Measurements from ENCODE around the gene BCR.
A peak's percentile ranks its signal among the peaks of the same experiment; 100 is the strongest.

The BCR gene

DNA sequence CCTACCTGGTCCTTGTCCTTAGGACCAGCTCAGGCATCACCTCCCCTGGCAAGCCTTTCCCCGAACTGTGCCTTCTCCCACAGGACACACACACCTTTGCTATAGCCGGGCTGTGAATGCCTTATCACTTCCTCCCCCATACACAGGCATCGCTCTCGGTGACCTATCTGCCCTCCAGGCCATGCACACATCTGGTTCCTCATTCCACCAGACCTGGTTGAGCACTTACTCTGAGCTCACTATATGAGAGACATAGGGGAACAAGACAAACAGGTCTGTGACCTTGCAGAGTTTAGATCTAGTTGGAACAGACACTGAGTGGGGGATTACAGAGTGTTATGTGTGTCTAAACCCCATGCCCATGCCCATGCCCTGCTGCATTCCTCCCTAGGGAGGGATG lies 3.1 kb upstream of the BCR start:
- DNase-seq (ENCODE audit: low read depth) = no peak

GRCh38 chr22:23178512-23179254 lies 1.6 kb upstream of the BCR start:
- peak; percentile 38 for DNase-seq (ENCODE audit: low read depth)

DNA sequence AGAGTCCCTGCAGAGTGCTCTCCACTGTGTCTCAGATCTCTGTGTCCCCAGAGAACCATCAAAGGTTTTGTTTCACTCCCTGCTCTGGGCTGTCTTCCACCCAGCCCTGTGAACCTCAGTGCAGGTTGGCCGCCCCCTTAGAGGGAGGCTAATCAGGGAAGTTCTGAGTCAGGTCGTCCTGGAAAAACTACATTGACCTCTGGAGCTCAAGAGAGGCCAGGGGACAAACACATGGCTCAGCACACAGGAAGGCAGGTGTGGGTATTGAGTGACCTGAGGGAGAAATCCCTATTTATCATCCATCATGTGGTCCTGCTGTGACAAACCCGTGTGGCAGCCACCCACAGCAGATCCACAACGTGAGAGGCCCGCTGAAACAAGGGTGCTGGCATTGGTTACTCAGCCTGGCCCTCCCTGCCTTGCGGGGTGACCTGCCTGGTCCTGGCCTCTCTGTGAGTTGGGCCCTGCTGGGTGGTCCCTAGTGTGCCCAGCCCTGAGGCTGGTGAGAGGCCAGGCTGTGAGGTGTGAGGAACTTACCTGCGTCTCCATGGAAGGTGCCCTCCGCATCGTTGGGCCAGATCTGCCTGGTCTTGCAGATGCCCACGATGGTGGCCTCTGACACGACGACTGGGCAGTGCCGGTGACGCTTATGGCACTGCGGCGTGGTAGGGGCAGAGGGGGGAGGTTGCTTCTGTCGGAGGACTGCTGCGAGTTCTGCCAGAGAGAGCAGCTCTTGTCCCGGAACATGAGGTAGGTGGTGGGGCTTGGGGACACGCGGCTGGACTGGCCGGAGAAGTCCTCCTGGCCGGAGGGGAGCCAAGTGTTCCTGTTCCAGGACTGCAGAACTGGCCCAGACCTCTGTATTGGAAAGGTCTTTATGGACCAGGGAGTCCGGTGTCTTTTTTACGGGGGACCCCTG lies 669 bp upstream of the BCR start:
- DNase-seq (ENCODE audit: low read depth) = no peak

GRCh38 chr22:23180893-23181720 lies 798 bp downstream of the BCR start:
- no peak for DNase-seq (ENCODE audit: low read depth)

DNA sequence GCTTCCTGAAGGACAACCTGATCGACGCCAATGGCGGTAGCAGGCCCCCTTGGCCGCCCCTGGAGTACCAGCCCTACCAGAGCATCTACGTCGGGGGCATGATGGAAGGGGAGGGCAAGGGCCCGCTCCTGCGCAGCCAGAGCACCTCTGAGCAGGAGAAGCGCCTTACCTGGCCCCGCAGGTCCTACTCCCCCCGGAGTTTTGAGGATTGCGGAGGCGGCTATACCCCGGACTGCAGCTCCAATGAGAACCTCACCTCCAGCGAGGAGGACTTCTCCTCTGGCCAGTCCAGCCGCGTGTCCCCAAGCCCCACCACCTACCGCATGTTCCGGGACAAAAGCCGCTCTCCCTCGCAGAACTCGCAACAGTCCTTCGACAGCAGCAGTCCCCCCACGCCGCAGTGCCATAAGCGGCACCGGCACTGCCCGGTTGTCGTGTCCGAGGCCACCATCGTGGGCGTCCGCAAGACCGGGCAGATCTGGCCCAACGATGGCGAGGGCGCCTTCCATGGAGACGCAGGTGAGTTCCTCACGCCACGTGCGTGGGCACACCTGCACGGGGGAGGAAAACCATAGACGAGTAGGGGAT lies 1.5 kb downstream of the BCR start:
- DNase-seq (ENCODE audit: low read depth) = no peak

DNA sequence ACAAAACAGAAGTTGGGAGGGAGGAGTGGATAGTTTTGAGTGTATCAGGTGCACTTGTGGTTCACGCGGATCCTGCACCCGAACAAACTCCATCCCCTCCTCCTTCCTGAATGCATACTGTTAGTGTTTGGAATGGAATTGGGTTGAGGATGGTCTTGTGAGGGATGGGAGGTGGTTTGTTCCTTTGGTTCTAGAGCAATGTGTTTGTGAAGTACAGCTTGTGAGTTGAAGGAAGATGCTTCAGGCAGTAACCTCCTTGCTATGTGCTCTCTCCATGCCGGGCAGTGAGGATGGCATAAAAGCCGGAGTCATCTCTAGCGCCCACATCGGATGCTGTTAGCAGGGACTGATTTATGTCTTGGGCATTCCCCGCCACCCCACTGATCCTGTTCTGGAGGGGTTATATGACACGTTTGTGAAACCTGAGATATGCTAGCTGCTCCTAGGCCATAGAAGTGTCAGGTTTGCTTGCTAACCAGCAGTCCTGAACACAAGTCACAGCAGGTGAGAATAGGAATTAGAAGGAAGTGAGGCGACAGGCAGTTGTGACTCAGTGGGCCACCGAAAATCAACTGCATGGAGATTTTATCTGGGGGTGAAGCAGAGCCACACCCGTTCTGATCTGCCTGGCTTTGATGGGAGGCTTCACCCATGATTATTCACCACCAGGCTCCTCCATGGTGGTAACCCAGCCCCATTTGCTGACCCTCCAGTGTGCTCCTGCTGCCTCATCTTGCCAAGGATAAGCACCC lies 2.2 kb downstream of the BCR start:
- peak; percentile 56 for DNase-seq (ENCODE audit: low read depth)

DNA sequence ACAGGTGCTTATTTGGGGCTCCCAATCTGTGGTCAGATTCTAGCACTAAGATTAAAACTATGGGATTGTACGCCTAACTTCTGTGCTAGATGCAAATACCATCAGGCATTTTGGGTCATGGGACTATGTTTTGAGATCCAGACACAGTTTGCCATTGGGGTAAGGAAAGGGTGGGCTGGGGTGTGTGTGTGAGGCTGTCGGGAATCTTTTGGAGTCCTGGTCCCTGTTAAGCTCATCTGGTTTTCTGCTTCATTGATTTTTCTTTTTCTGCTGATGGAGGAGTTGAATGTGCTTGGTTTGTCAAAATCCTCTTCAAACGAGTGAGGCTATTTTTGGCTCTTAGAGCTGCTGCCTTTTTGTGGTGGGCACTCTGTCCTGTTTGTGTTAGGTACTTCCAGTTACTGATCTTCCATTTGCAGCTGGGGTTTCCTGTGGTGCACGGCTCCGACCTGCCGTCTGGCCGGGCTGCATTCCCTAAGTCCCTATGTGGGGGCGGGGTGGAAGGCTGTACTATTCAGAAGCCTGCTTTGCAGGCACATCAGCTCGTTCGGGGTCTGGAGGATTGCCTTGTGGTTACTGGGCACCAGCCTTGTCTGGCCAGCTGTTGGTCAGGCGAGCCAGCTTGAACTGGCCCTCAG lies 2.9 kb downstream of the BCR start:
- DNase-seq (ENCODE audit: low read depth) = no peak

GRCh38 chr22:23184100-23184763 lies 3.9 kb downstream of the BCR start:
- no peak for DNase-seq (ENCODE audit: low read depth)

- DNase-seq (ENCODE audit: low read depth) = no peak
Observed at GRCh38 chr22:23184764-23185113, 4.4 kb downstream of the BCR start.

DNA sequence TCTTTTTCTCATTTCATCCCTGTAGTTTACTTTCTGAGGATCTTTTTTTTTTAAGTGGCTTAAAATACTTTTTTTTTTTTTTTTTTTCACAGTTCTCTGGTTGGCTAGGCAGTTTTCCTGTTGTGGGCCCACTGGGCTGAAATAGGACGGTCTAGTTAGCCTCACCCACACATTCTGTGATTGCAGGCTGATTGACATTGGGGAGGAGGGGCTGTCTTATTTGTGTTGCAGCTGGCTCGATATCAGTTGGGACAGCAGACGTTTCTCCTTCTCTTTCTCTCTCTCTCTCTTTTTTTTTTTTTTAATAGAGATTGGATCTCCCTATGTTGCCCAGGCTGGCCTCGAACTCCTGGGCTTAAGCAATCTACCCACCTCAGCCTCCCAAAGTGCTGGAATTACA lies 6.9 kb downstream of the BCR start:
- no peak for DNase-seq (ENCODE audit: low read depth)

- no peak for DNase-seq (ENCODE audit: low read depth)
Observed at GRCh38 chr22:23187871-23188700, 7.8 kb downstream of the BCR start.

DNA sequence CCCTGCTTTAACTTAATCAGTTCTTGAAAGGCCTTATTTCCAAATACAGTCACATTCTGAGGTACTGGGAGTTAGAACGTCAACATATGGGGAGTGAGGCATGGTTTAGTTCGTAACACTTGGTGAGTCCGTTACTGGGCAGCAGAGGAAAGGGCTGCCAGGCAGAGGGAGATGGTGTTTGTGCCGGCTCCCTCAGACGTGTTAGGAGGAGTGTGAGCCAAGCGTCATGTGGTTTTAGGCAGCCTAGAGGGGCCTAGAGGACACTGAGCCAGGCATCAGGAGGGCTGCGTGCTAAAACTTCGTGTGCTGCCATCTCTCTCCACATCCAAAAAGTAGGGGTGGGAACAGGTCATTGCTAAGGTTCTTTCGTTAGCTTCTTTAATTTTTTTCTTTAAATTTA lies 10.2 kb downstream of the BCR start:
- DNase-seq (ENCODE audit: low read depth) = no peak

- DNase-seq (ENCODE audit: low read depth) = no peak
Observed at GRCh38 chr22:23192133-23192532, 11.8 kb downstream of the BCR start.

GRCh38 chr22:23192558-23192957 lies 12.2 kb downstream of the BCR start:
- no peak for DNase-seq (ENCODE audit: low read depth)

DNA sequence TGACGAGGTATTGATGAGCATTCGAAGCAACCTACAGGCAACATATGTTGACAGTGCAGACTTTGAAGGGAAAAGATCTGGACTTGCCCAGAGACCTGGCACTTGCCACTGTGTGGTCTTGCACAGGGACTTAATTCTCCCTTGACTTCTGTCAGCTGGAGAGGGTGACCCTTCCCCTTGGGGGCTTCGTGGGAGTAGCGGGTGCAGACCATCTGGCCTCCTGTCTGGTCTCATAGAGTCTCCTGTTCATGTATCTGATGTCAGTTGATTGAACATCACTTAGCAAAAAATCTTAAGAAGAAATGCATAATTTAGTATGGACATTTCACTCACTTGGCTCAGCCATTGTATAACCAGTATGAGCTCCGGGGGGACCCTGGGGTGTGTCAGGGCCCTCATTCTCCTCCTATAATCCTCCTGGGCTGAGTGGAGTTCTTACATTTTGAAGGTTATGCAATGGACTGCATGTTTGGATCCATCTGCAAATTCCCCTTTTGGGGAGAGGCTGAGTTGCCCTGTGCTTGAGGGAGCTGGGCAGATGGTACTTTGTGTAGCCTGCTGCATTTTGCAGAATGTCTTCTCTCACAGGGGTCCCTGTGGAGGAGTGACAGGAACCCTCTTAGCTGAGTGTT lies 13.0 kb downstream of the BCR start:
- no peak for DNase-seq (ENCODE audit: low read depth)

DNA sequence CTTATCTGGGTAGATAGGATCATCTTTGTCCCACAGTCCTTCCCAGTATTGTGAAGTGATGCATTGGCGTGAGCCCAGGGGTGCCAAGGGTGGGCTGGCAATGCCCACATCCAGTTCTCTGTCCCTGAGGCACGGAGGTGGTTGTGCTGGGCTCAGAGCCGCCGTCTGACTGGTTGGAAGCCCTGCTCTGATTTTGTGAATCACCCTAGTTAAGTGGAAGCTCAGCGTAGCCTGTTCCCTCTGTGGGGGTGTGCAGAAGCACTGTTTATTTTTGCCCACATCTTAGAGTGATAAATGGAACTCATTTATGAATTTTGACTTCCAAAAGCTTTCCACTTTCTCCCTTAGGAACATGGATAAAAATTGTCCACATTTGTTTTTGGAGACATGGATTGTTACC lies 13.6 kb downstream of the BCR start:
- DNase-seq (ENCODE audit: low read depth) = no peak

GRCh38 chr22:23196165-23196564 lies 15.9 kb downstream of the BCR start:
- DNase-seq (ENCODE audit: low read depth) = no peak

- no peak for DNase-seq (ENCODE audit: low read depth)
Observed at GRCh38 chr22:23197836-23198235, 17.5 kb downstream of the BCR start.

- no peak for DNase-seq (ENCODE audit: low read depth)
Observed at GRCh38 chr22:23199159-23199558, 18.9 kb downstream of the BCR start.
